ENCODE data around the gene CTNNA1.

- TF ChIP-seq CTCF (IDR thresholded peaks at IDR 0.05) (no peak), POLR2A (IDR thresholded peaks at IDR 0.05) (no peak)
Measured at GRCh38 chr5:138949223-138949574, 196.0 kb downstream of the CTNNA1 start.

All from lower leg skin (tissue), 3 donors.